Left renal cortex interstitium (tissue), 4 donors: Measurements from ENCODE around the gene ZNF597. TPM values are rescaled to one million over a fixed set of nuclear protein-coding genes. Genes with fewer than 3 reads are reported as not detected.
A peak's percentile ranks its signal among the peaks of the same experiment; 100 is the strongest.

Experiments used
- DNase-seq, 4 donors: peaks; one replicate each; pipeline ENCODE4 v3.0.0-alpha.2; 2013; ENCODE audit warnings: low read depth in 4 of 4, low spot score in 2 of 4, missing footprints in 1 of 4
- polyA plus RNA-seq, 4 donors: library from polyadenylated mRNA; unstranded; fragments of 120-200 nt; gene quantifications; one replicate each; pipeline ENCODE4 v1.2.1, GENCODE V29; 2013; ENCODE audit not compliant: insufficient read length in 4 of 4

The ZNF597 gene
- polyA plus RNA-seq, 4 donors: 3.2 to 4.5 (median 3.7) TPM

- DNase-seq: peak; percentile 68 to 81 (median 78)
Measured at GRCh38 chr16:3457434-3458252, 14.3 kb upstream of the ZNF597 start.

GRCh38 chr16:3454631-3455147, 11.4 kb upstream of the ZNF597 start:
- no peak for DNase-seq

- no peak for DNase-seq
Measured at GRCh38 chr16:3454093-3454492, 10.8 kb upstream of the ZNF597 start.

GRCh38 chr16:3444032-3444388, 706 bp upstream of the ZNF597 start:
- no peak for DNase-seq

- DNase-seq: no peak
Measured at GRCh38 chr16:3439637-3440036, 3.7 kb downstream of the ZNF597 start.

- DNase-seq: no peak
Measured at GRCh38 chr16:3434373-3434772, 8.9 kb downstream of the ZNF597 start.

- DNase-seq: no peak
Measured at GRCh38 chr16:3431779-3432219, 11.5 kb downstream of the ZNF597 start.

GRCh38 chr16:3413730-3414379, 29.4 kb downstream of the ZNF597 start:
- DNase-seq: no peak

GRCh38 chr16:3408561-3409197, 34.6 kb downstream of the ZNF597 start:
- DNase-seq: no peak

- DNase-seq: peak in 2 of 4 donors; percentile 8 to 36
Measured at GRCh38 chr16:3401719-3402397, 41.4 kb downstream of the ZNF597 start.

GRCh38 chr16:3400779-3401688, 42.3 kb downstream of the ZNF597 start, which contains the start of the genes ZNF174 and ZSCAN32:
ZNF174 (plus strand) TSS chr16:3401215; CDS start chr16:3402005, 790 bp downstream.
ZSCAN32 (minus strand) TSS chr16:3401004; CDS start chr16:3397557, 3,447 bp downstream.
- peak; percentile 96 to 98 (median 96) for DNase-seq

GRCh38 chr16:3400446-3400778, 42.9 kb downstream of the ZNF597 start:
- peak in 1 of 4 donors; percentile 4 for DNase-seq

- DNase-seq: no peak
Measured at GRCh38 chr16:3389663-3390338, 53.5 kb downstream of the ZNF597 start.

- DNase-seq: no peak
Measured at GRCh38 chr16:3388325-3388724, 55.0 kb downstream of the ZNF597 start.

- DNase-seq: no peak
Measured at GRCh38 chr16:3383045-3383448, 60.3 kb downstream of the ZNF597 start.
